IMR-90 (cell line): Measurements from ENCODE around the gene RSU1. TPM values are rescaled to one million over a fixed set of nuclear protein-coding genes. Genes with fewer than 3 reads are reported as not detected.

ENCODE experiments used
- ATAC-seq: fragments of 200-7000 bp; cut with Tn5 transposase; 2 replicates; pipeline ENCODE4 v1.9.1; 2020; ENCODE audit warnings: low read depth, mild to moderate bottlenecking, moderate library complexity
- BruUV-seq: library from RNA; stranded (reverse); fragments of 400-500 nt; replicated peaks from 2 replicates; lab custom pipeline; 2021; lab: Mats Ljungman, UMichigan
- CTCF ChIA-PET: fragments of 300-600 bp; formaldehyde crosslinking; extraction: SDS; loops from one replicate; lab custom pipeline; 2021; ENCODE audit warnings: antibody characterized with exemption; lab: Yijun Ruan, JAX
- POLR2A ChIA-PET: fragments of 300-600 bp; sonication (Branson Sonifier 250); formaldehyde crosslinking; loops from one replicate; lab custom pipeline; 2022; ENCODE audit warnings: antibody characterized with exemption; ENCODE audit not compliant: unreplicated experiment; lab: Charles Lee
- DNase-seq: peaks from one replicate; pipeline ENCODE4 v3.0.0; 2013
- H2AFZ ChIP-seq: replicated peaks from 2 replicates; pipeline ENCODE3; 2013; ENCODE audit warnings: low read length, mild to moderate bottlenecking; ENCODE audit not compliant: poor library complexity
- H2AK5ac ChIP-seq: 2 replicates; pipeline ENCODE4 v1.6.1; 2013; ENCODE audit warnings: low read depth, low read length, inconsistent platforms
- H2AK9ac ChIP-seq: replicated peaks from 2 replicates; pipeline ENCODE3; 2013; ENCODE audit warnings: mild to moderate bottlenecking, low read depth, low read length, moderate library complexity; ENCODE audit not compliant: poor library complexity
- H2BK120ac ChIP-seq: 2 replicates; pipeline ENCODE4 v1.6.1; 2013; ENCODE audit warnings: low read depth, low read length, inconsistent platforms
- H2BK15ac ChIP-seq: 3 replicates; pipeline ENCODE4 v1.6.1; 2013; ENCODE audit warnings: low read depth, low read length, inconsistent platforms
- H2BK20ac ChIP-seq: 2 replicates; pipeline ENCODE4 v1.6.1; 2013; ENCODE audit warnings: low read depth, mild to moderate bottlenecking, inconsistent platforms, low read length, moderate library complexity
- H2BK5ac ChIP-seq: 2 replicates; pipeline ENCODE4 v1.6.1; 2013; ENCODE audit warnings: mild to moderate bottlenecking, low read depth, low read length, inconsistent platforms; ENCODE audit not compliant: poor library complexity, severe bottlenecking
- H3K14ac ChIP-seq: replicated peaks from 2 replicates; pipeline ENCODE4 v1.6.1; 2013; ENCODE audit warnings: low read depth, low read length, inconsistent platforms
- H3K18ac ChIP-seq: 2 replicates; pipeline ENCODE4 v1.6.1; 2013; ENCODE audit warnings: low read depth, low read length, control low read depth
- H3K23ac ChIP-seq: 2 replicates; pipeline ENCODE4 v1.6.1; 2013; ENCODE audit warnings: low read depth, low read length, inconsistent platforms
- H3K27ac ChIP-seq: 2 replicates; pipeline ENCODE4 v1.5.1; 2013; ENCODE audit warnings: mild to moderate bottlenecking, control low read depth, low read length; ENCODE audit not compliant: insufficient read depth
- H3K27me3 ChIP-seq: 2 replicates; pipeline ENCODE4 v1.6.1; 2013; ENCODE audit warnings: low read length; ENCODE audit not compliant: control insufficient read depth, insufficient read depth
- H3K36me3 ChIP-seq: 2 replicates; pipeline ENCODE4 v1.6.1; 2013; ENCODE audit warnings: low read length, mixed read lengths; ENCODE audit not compliant: control insufficient read depth, insufficient read depth
- H3K4ac ChIP-seq: 2 replicates; pipeline ENCODE4 v1.6.1; 2013; ENCODE audit warnings: low read depth, low read length, inconsistent platforms
- H3K4me1 ChIP-seq: 2 replicates; pipeline ENCODE4 v1.6.1; 2013; ENCODE audit warnings: low read length, mixed read lengths; ENCODE audit not compliant: control insufficient read depth, insufficient read depth
- H3K4me2 ChIP-seq: 2 replicates; pipeline ENCODE4 v1.6.1; 2013; ENCODE audit warnings: low read depth, mild to moderate bottlenecking, control low read depth, low read length, moderate library complexity
- H3K4me3 ChIP-seq: 2 replicates; pipeline ENCODE4 v1.5.1; 2013; ENCODE audit warnings: low read depth, mild to moderate bottlenecking, control low read depth, low read length, moderate library complexity; ENCODE audit not compliant: insufficient read depth
- H3K56ac ChIP-seq: 2 replicates; pipeline ENCODE4 v1.6.1; 2013; ENCODE audit warnings: low read length, inconsistent platforms; ENCODE audit not compliant: insufficient read depth; ENCODE audit errors: extremely low read depth
- H3K79me1 ChIP-seq, 2 experiments: 2 replicates each; pipeline ENCODE4 v1.6.1; 2013; ENCODE audit warnings: low read length in 2 of 2, inconsistent platforms in 1 of 2, low read depth in 1 of 2
- H3K9ac ChIP-seq: 2 replicates; pipeline ENCODE4 v1.6.1; 2013; ENCODE audit warnings: low read depth, low read length, control low read depth
- H3K9me1 ChIP-seq: 2 replicates; pipeline ENCODE4 v1.6.1; 2013; ENCODE audit warnings: low read length, inconsistent platforms; ENCODE audit not compliant: insufficient read depth
- H3K9me3 ChIP-seq: 2 replicates; pipeline ENCODE4 v1.6.1; 2013; ENCODE audit warnings: low read length; ENCODE audit not compliant: control insufficient read depth, insufficient read depth
- H4K20me1 ChIP-seq: 2 replicates; pipeline ENCODE4 v1.6.1; 2013; ENCODE audit warnings: low read length, inconsistent platforms; ENCODE audit not compliant: insufficient read depth
- H4K5ac ChIP-seq: 2 replicates; pipeline ENCODE4 v1.6.1; 2013; ENCODE audit warnings: mild to moderate bottlenecking, low read depth, low read length, control low read depth
- H4K8ac ChIP-seq, 2 experiments: 2 replicates each; pipeline ENCODE4 v1.6.1; 2013; ENCODE audit warnings: low read depth in 2 of 2, low read length in 2 of 2, control low read depth in 1 of 2, inconsistent platforms in 1 of 2
- H4K91ac ChIP-seq: 2 replicates; pipeline ENCODE4 v1.6.1; 2013; ENCODE audit warnings: low read depth, low read length, inconsistent platforms; ENCODE audit not compliant: insufficient read depth
- BHLHE40 ChIP-seq: fragments of 150-350 bp; IDR thresholded peaks from 2 replicates; pipeline ENCODE4 v1.6.1; 2016; ENCODE audit warnings: mild to moderate bottlenecking, low read depth, low read length
- CEBPB ChIP-seq: IDR thresholded peaks from 2 replicates; pipeline ENCODE4 v1.6.1; 2012; ENCODE audit warnings: low read depth, low read length, improper control_type of control experiment
- CHD1 ChIP-seq: IDR thresholded peaks from 2 replicates; pipeline ENCODE4 v1.6.1; 2012; ENCODE audit warnings: low read depth, low read length, improper control_type of control experiment
- CTCF ChIP-seq: conservative IDR thresholded peaks from 2 replicates; pipeline ENCODE4 v1.5.1; 2012; ENCODE audit warnings: mild to moderate bottlenecking, low read depth, low read length, improper control_type of control experiment
- FOS ChIP-seq: fragments of 150-350 bp; IDR thresholded peaks from 2 replicates; pipeline ENCODE4 v1.6.1; 2016; ENCODE audit warnings: low read depth, low read length
- MAFK ChIP-seq: IDR thresholded peaks from 2 replicates; pipeline ENCODE4 v1.6.1; 2012; ENCODE audit warnings: low read depth, low read length, improper control_type of control experiment
- MAZ ChIP-seq: IDR thresholded peaks from 2 replicates; pipeline ENCODE4 v1.6.1; 2012; ENCODE audit warnings: low read depth, mild to moderate bottlenecking, low read length, improper control_type of control experiment, moderate library complexity, borderline replicate concordance
- MXI1 ChIP-seq: IDR thresholded peaks from 2 replicates; pipeline ENCODE4 v1.6.1; 2012; ENCODE audit warnings: low read depth, mild to moderate bottlenecking, low read length, moderate library complexity, borderline replicate concordance
- POLR2A ChIP-seq: IDR thresholded peaks from 2 replicates; pipeline ENCODE4 v1.6.1; 2012; ENCODE audit warnings: mild to moderate bottlenecking, low read depth, low read length
- RAD21 ChIP-seq: IDR thresholded peaks from 2 replicates; pipeline ENCODE4 v1.6.1; 2012; ENCODE audit warnings: low read length, improper control_type of control experiment
- RCOR1 ChIP-seq: IDR thresholded peaks from 2 replicates; pipeline ENCODE4 v1.6.1; 2012; ENCODE audit warnings: mild to moderate bottlenecking, low read length, improper control_type of control experiment; ENCODE audit not compliant: insufficient replicate concordance
- SMC3 ChIP-seq: fragments of 150-350 bp; IDR thresholded peaks from 2 replicates; pipeline ENCODE4 v1.6.1; 2016; ENCODE audit warnings: low read depth, mild to moderate bottlenecking, antibody characterized with exemption, low read length, moderate library complexity
- USF2 ChIP-seq: fragments of 150-350 bp; IDR thresholded peaks from 2 replicates; pipeline ENCODE4 v1.6.1; 2017; ENCODE audit warnings: mild to moderate bottlenecking, antibody characterized with exemption, low read length, low read depth
- WGBS, 2 experiments: methylation state at CpG; one replicate each; pipeline versions ENCODE4 v1.1.5 to v1.1.7; 2013; ENCODE audit warnings: missing lambda C conversion rate in 2 of 2; ENCODE audit not compliant: insufficient read length in 1 of 2; ENCODE audit errors: extremely low coverage in 2 of 2; 5-methylcytosine and 5-hydroxymethylcytosine counted together
- dilution Hi-C: fragments of 300-500 bp; cut with HindIII; formaldehyde crosslinking; loops from one replicate; pipeline ENCODE4 v1.14.3; 2018; ENCODE audit warnings: low sequenced_read_pairs; ENCODE audit not compliant: unreplicated experiment
- in situ Hi-C: fragments of 300-500 bp; cut with MboI; formaldehyde crosslinking; loops from 3 replicates; pipeline ENCODE4 v1.14.3; 2019; ENCODE audit warnings: low sequenced_read_pairs, inconsistent platforms, mixed read lengths
- intact Hi-C: fragments of 100-400 bp; cut with micrococcal nuclease; formaldehyde crosslinking; loops from 2 replicates; pipeline ENCODE4 v1.10.0; 2022
- polyA plus RNA-seq, 3 experiments: library from polyadenylated mRNA; depleted of rRNA; stranded (reverse); fragments of >200 nt; gene quantifications; 2 replicates each; pipeline ENCODE4 v1.2.3, GENCODE V29; 2012; ENCODE audit warnings: low replicate concordance in 1 of 3
- total RNA-seq: library from RNA; depleted of rRNA; stranded (reverse); fragments of >200 nt; gene quantifications from 2 replicates; pipeline ENCODE4 v1.2.3, GENCODE V29; 2012
- TF ChIP-seq, protein P1 (sequence below): fragments of 150-350 bp; IDR thresholded peaks from 2 replicates; pipeline ENCODE4 v1.6.1; 2016; ENCODE audit warnings: low read depth, mild to moderate bottlenecking, low read length, moderate library complexity, borderline replicate concordance

RSU1 gene
- total and polyA plus RNA-seq, 2 of the 4 experiments (the other 2 are of a cell fraction), result 134 to 148 TPM

DNA sequence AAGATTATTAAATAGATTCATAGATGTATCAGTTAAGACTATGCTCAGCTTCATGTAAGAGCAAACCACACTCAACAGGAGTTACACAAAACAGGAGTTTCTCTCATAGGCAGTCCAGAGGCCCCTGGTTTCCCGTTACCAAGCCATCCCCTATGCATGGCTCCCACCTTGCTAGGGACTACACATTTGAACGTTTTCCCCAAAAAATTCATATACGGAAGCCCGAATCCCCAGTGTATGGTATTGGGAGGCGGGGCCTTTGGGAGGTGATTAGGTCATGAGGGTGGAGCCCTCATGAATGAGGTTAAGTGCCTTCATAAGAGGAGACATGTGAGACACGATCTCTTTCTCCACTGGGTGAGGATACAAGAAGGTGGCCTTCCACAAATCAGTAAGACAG, 29.1 kb downstream of the RSU1 start:
- DNase-seq (no peak), ATAC-seq (no peak)
- no peak overlapping the region for H2BK120ac ChIP-seq
- whole genome bisulfite sequencing, 2 experiments, result no CpG with 5 or more reads among the region's 6 CpGs
- intact Hi-C loops (no loop called here), dilution Hi-C loops (no loop called here), in situ Hi-C loops (no loop called here)
- peaks cover 1% of the 10 kb centered on the region; the same call in 1 of the 2 replicates for H3K36me3 ChIP-seq
- H4K91ac ChIP-seq, result no peak overlapping the region
- no peak overlapping the region for H3K23ac ChIP-seq
- POLR2A ChIA-PET, result no interaction called here
- no peak overlapping the region for H3K4me3 ChIP-seq
- H3K79me1 ChIP-seq, result peaks cover 40 to 66% of the 10 kb centered on the region in 2 experiments
- TF ChIP-seq CHD1 (no peak), POLR2A (no peak), CTCF (no peak), SMC3 (no peak), CEBPB (no peak), FOS (no peak), RCOR1 (no peak), MAFK (no peak), MXI1 (no peak), BHLHE40 (no peak), MAZ (no peak), RAD21 (no peak), USF2 (no peak)
- TF ChIP-seq, protein P1, sequence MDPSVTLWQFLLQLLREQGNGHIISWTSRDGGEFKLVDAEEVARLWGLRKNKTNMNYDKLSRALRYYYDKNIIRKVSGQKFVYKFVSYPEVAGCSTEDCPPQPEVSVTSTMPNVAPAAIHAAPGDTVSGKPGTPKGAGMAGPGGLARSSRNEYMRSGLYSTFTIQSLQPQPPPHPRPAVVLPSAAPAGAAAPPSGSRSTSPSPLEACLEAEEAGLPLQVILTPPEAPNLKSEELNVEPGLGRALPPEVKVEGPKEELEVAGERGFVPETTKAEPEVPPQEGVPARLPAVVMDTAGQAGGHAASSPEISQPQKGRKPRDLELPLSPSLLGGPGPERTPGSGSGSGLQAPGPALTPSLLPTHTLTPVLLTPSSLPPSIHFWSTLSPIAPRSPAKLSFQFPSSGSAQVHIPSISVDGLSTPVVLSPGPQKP, result no peak
- no peak overlapping the region for H3K14ac ChIP-seq
- no peak overlapping the region for H2AFZ ChIP-seq
- no peak overlapping the region for H3K56ac ChIP-seq
- no peak overlapping the region for H2AK9ac ChIP-seq
- peaks cover 11% of the 10 kb centered on the region; the same call in 1 of the 2 replicates for H3K9me1 ChIP-seq
- peaks cover 26% of the 10 kb centered on the region for H4K20me1 ChIP-seq
- H3K9me3 ChIP-seq, result no peaks in the 10 kb centered on the region
- no peak overlapping the region for H4K5ac ChIP-seq
- H2BK20ac ChIP-seq, result no peak overlapping the region
- no peak overlapping the region for H2BK15ac ChIP-seq
- no peak overlapping the region for H2AK5ac ChIP-seq
- CTCF ChIA-PET, result no interaction called here
- no peak overlapping the region for H4K8ac ChIP-seq
- no peak overlapping the region for H3K9ac ChIP-seq
- no peaks in the 10 kb centered on the region for H3K27me3 ChIP-seq
- H3K4me2 ChIP-seq, result no peak overlapping the region
- no TSS peak for BruUV-seq
- no peak overlapping the region for H3K4ac ChIP-seq
- H3K4me1 ChIP-seq, result 0 out of 2 replicates have a peak, but pooled peaks cover 1% of the 10 kb centered on the region
- no peak overlapping the region for H3K27ac ChIP-seq
- no peak overlapping the region for H2BK5ac ChIP-seq
- no peak overlapping the region for H3K18ac ChIP-seq
